ENCODE data around the gene TFEB. TPM values are rescaled to one million over a fixed set of nuclear protein-coding genes. Genes with fewer than 3 reads are reported as not detected.

TFEB gene
- total and polyA plus RNA-seq, 2 donors (not counting 3 experiments of a cell fraction or from before 2014, with no cell fraction given), result 4.9 to 6.6 TPM

GRCh38 chr6:41634657-41635056 lies 100.8 kb downstream of the TFEB start:
- H3K79me2 ChIP-seq (ENCODE audit: control insufficient read depth, insufficient read depth, low read length), result no peaks in the 10 kb centered on the region
- H3K27me3 ChIP-seq (ENCODE audit: control insufficient read depth in 2 of 2, insufficient read depth in 2 of 2, low read length in 2 of 2), result peaks cover 0 to 2% of the 10 kb centered on the region in 2 experiments
- BruUV-seq (replicated peaks), result no TSS peak
- no peak overlapping the region for H2AFZ ChIP-seq (ENCODE audit: low read depth, low read length)
- DNase-seq (ENCODE audit: low read depth, low spot score) (peak; percentile 41), FAIRE-seq (peak; percentile 42)
- no peak overlapping the region for H3K27ac ChIP-seq (ENCODE audit: insufficient read depth, low read depth, low read length)
- H3K9ac ChIP-seq (replicated peaks; ENCODE audit: extremely low read depth, insufficient read depth, low read length), result no peak overlapping the region
- H3K4me3 ChIP-seq (replicated peaks in 1 of 3; ENCODE audit: insufficient read depth in 1 of 3, low read depth in 1 of 3, low read length in 3 of 3), result no peak overlapping the region
- TF ChIP-seq POLR2A (IDR thresholded peaks at IDR 0.05; ENCODE audit: low read depth, low read length), result no peak
- ChIA-PET POLR2A (no interaction called here), CTCF (interaction anchor here (0.6 to 1.3 kb wide), 2 partner anchors 47 to 49 kb away, joined by 3 read pairs; no protein-coding TSS in a partner anchor)
- no peaks in the 10 kb centered on the region for H3K9me3 ChIP-seq (replicated peaks; ENCODE audit: control insufficient read depth, insufficient read depth, low read length)
- no peak overlapping the region for H3K4me2 ChIP-seq (ENCODE audit: insufficient read depth, low read length)
- peaks cover 21% of the 10 kb centered on the region for H3K4me1 ChIP-seq (ENCODE audit: control insufficient read depth, extremely low read depth, insufficient read depth, low read length)
- no peaks in the 10 kb centered on the region for H3K9me1 ChIP-seq (replicated peaks; ENCODE audit: control insufficient read depth, extremely low read depth, insufficient read depth, low read length)
- H4K20me1 ChIP-seq (replicated peaks; ENCODE audit: control insufficient read depth, extremely low read depth, insufficient read depth, low read length), result no peaks in the 10 kb centered on the region
- intact Hi-C loops (cut with micrococcal nuclease) (no loop called here), dilution Hi-C loops (cut with MboI; ENCODE audit: extremely low pct_ligation_motif_present, low sequenced_read_pairs) (no loop called here)
- H3K36me3 ChIP-seq (ENCODE audit: control insufficient read depth in 2 of 2, extremely low read depth in 1 of 2, insufficient read depth in 2 of 2, low read length in 2 of 2), result no peaks in the 10 kb centered on the region

Small RNA genes lying within 50 kb of the gene (small RNA-seq; reads per million reads assigned to genes)
- not detected for gene AL365205.3 (ENCODE audit: insufficient read depth, insufficient read length, low read depth, low replicate concordance)

Other genes with a start within 250 kb of the TFEB start
- gene FOXP4, start 189.2 kb downstream of the TFEB start, total RNA-seq, result 23.9 and 24.4 TPM in 2 replicates
- 5.6 and 6.1 TPM in 2 replicates for gene FOXP4, start 189.2 kb downstream of the TFEB start, polyA plus RNA-seq
- gene MDFI, start 97.1 kb downstream of the TFEB start, total RNA-seq, result 32.4 and 45.8 TPM in 2 replicates
- 74.1 and 81.6 TPM in 2 replicates for gene MDFI, start 97.1 kb downstream of the TFEB start, polyA plus RNA-seq
- not detected in 2 replicates for gene PGC, start 11.8 kb upstream of the TFEB start, total RNA-seq
- not detected in 2 replicates for gene PGC, start 11.8 kb upstream of the TFEB start, polyA plus RNA-seq
- 4.4 and 5.3 TPM in 2 replicates for gene FRS3, start 44.3 kb upstream of the TFEB start, total RNA-seq
- 5.2 and 5.7 TPM in 2 replicates for gene FRS3, start 44.3 kb upstream of the TFEB start, polyA plus RNA-seq
- 2.2 and 3.3 TPM in 2 replicates for gene PRICKLE4, start 45.2 kb upstream of the TFEB start, total RNA-seq
- 1.0 and 1.5 TPM in 2 replicates for gene PRICKLE4, start 45.2 kb upstream of the TFEB start, polyA plus RNA-seq
- 220 and 233 TPM in 2 replicates for gene TOMM6, start 52.1 kb upstream of the TFEB start, total RNA-seq
- gene TOMM6, start 52.1 kb upstream of the TFEB start, polyA plus RNA-seq, result 435 and 527 TPM in 2 replicates
- gene USP49, start 159.8 kb upstream of the TFEB start, total RNA-seq, result 4.1 and 4.5 TPM in 2 replicates
- gene USP49, start 159.8 kb upstream of the TFEB start, polyA plus RNA-seq, result 2.1 and 2.4 TPM in 2 replicates
- gene MED20, start 185.5 kb upstream of the TFEB start, total RNA-seq, result 25.5 and 30.4 TPM in 2 replicates
- gene MED20, start 185.5 kb upstream of the TFEB start, polyA plus RNA-seq, result 34.8 and 37.8 TPM in 2 replicates
- 41.8 and 45.7 TPM in 2 replicates for gene BYSL, start 185.9 kb upstream of the TFEB start, total RNA-seq
- gene BYSL, start 185.9 kb upstream of the TFEB start, polyA plus RNA-seq, result 32.9 and 33.1 TPM in 2 replicates
- gene CCND3, start 206.2 kb upstream of the TFEB start, total RNA-seq, result 87.5 and 96.7 TPM in 2 replicates
- gene CCND3, start 206.2 kb upstream of the TFEB start, polyA plus RNA-seq, result 97.0 and 98.7 TPM in 2 replicates

All from endothelial cell of umbilical vein (primary cell).